NCI-H2029 treated with DMSO at 0.1 percent for 48 hours (cell line): ENCODE data around the gene UTS2.

Experiments
- DNase-seq: peaks from one replicate; lab custom pipeline; 2025; lab: John Stamatoyannopoulos, UW

Gene UTS2

GRCh38 chr1:7862211-7863060 is 9.6 kb upstream of the UTS2 start:
- DNase-seq: no peak

- DNase-seq: no peak
Observed at GRCh38 chr1:7861452-7861851, 8.6 kb upstream of the UTS2 start.

GRCh38 chr1:7860130-7860529 is 7.3 kb upstream of the UTS2 start:
- DNase-seq: no peak

- DNase-seq: no peak
Observed at GRCh38 chr1:7859406-7859805, 6.5 kb upstream of the UTS2 start.

GRCh38 chr1:7857985-7858384 is 5.1 kb upstream of the UTS2 start:
- DNase-seq: no peak

GRCh38 chr1:7857000-7857399 is 4.1 kb upstream of the UTS2 start:
- DNase-seq: no peak

- no peak for DNase-seq
Observed at GRCh38 chr1:7856345-7856744, 3.5 kb upstream of the UTS2 start.

GRCh38 chr1:7853684-7854026 is 790 bp upstream of the UTS2 start:
- DNase-seq: no peak

- no peak for DNase-seq
Observed at GRCh38 chr1:7850786-7851185, 2.1 kb downstream of the UTS2 start.

GRCh38 chr1:7847599-7847998 is 5.3 kb downstream of the UTS2 start:
- DNase-seq: no peak

- DNase-seq: no peak
Observed at GRCh38 chr1:7846656-7847055, 6.2 kb downstream of the UTS2 start.

- DNase-seq: no peak
Observed at GRCh38 chr1:7845761-7846160, 7.1 kb downstream of the UTS2 start.

GRCh38 chr1:7842517-7842916 is 10.3 kb downstream of the UTS2 start:
- DNase-seq: no peak

- no peak for DNase-seq
Observed at GRCh38 chr1:7839526-7839925, 13.3 kb downstream of the UTS2 start.

GRCh38 chr1:7838714-7839113 is 14.2 kb downstream of the UTS2 start:
- no peak for DNase-seq

- no peak for DNase-seq
Observed at GRCh38 chr1:7833035-7833434, 19.8 kb downstream of the UTS2 start.

GRCh38 chr1:7831458-7831857 is 21.4 kb downstream of the UTS2 start:
- DNase-seq: no peak

GRCh38 chr1:7827126-7827955 is 25.5 kb downstream of the UTS2 start:
- DNase-seq: no peak

GRCh38 chr1:7826363-7826762 is 26.5 kb downstream of the UTS2 start:
- no peak for DNase-seq

GRCh38 chr1:7824701-7825100 is 28.2 kb downstream of the UTS2 start:
- no peak for DNase-seq

GRCh38 chr1:7821282-7821681 is 31.6 kb downstream of the UTS2 start:
- no peak for DNase-seq

GRCh38 chr1:7813677-7814373 is 39.0 kb downstream of the UTS2 start:
- no peak for DNase-seq

- DNase-seq: no peak
Observed at GRCh38 chr1:7811476-7811875, 41.4 kb downstream of the UTS2 start.
